Calu3 (cell line): ENCODE measurements around the gene EXOC6B. TPM values are rescaled to one million over a fixed set of nuclear protein-coding genes. Genes with fewer than 3 reads are reported as not detected.

Experiments used
- BruUV-seq: library from RNA; stranded (reverse); fragments of 400-500 nt; replicated peaks from 2 replicates; lab custom pipeline; 2021; lab: Mats Ljungman, UMichigan
- CTCF ChIA-PET: fragments of 300-600 bp; sonication (Branson Sonifier 250); formaldehyde crosslinking; loops from one replicate; lab custom pipeline; 2022; ENCODE audit warnings: antibody characterized with exemption; lab: Charles Lee
- DNase-seq: peaks from one replicate; pipeline ENCODE4 v3.0.0; 2022
- H3K27ac Mint-ChIP-seq: one replicate; pipeline ENCODE4 v1.8.0; 2022; ENCODE audit warnings: mixed read lengths; ENCODE audit not compliant: unreplicated experiment
- H3K27me3 Mint-ChIP-seq: one replicate; pipeline ENCODE4 v1.8.0; 2022; ENCODE audit warnings: mixed read lengths; ENCODE audit not compliant: unreplicated experiment
- H3K36me3 Mint-ChIP-seq: one replicate; pipeline ENCODE4 v1.8.0; 2022; ENCODE audit warnings: mild to moderate bottlenecking, moderate library complexity, mixed read lengths; ENCODE audit not compliant: insufficient read depth, unreplicated experiment
- H3K4me1 Mint-ChIP-seq: one replicate; pipeline ENCODE4 v1.8.0; 2022; ENCODE audit warnings: mild to moderate bottlenecking, low read depth, mixed read lengths; ENCODE audit not compliant: unreplicated experiment
- H3K4me3 Mint-ChIP-seq: one replicate; pipeline ENCODE4 v1.8.0; 2022; ENCODE audit warnings: mild to moderate bottlenecking, low read depth, moderate library complexity, mixed read lengths; ENCODE audit not compliant: unreplicated experiment
- H3K9me3 Mint-ChIP-seq: one replicate; pipeline ENCODE4 v1.8.0; 2022; ENCODE audit warnings: low read depth, mixed read lengths; ENCODE audit not compliant: unreplicated experiment
- intact Hi-C: fragments of 100-400 bp; cut with micrococcal nuclease; formaldehyde crosslinking; loops from one replicate; pipeline ENCODE4 v1.10.0; 2022; ENCODE audit not compliant: unreplicated experiment
- total RNA-seq: library from RNA; stranded (reverse); gene quantifications from 2 replicates; pipeline ENCODE4 v1.2.3, GENCODE V29; 2022
- TF ChIP-seq, protein P1 (sequence below): fragments of 200-600 bp; IDR thresholded peaks from one replicate; pipeline ENCODE4 v1.8.0; 2022; ENCODE audit warnings: antibody characterized with exemption; ENCODE audit not compliant: unreplicated experiment

EXOC6B gene
- total RNA-seq, 1 experiment from 2014 or later, result 26.6 TPM

- intact Hi-C loops, result no loop called here
- no peaks in the 10 kb centered on the region for H3K4me1 Mint-ChIP-seq
- no peaks in the 10 kb centered on the region for H3K9me3 Mint-ChIP-seq
- H3K27me3 Mint-ChIP-seq, result peaks cover 42% of the 10 kb centered on the region
- no TSS peak for BruUV-seq
- H3K4me3 Mint-ChIP-seq, result no peak overlapping the region
- TF ChIP-seq, protein P1, sequence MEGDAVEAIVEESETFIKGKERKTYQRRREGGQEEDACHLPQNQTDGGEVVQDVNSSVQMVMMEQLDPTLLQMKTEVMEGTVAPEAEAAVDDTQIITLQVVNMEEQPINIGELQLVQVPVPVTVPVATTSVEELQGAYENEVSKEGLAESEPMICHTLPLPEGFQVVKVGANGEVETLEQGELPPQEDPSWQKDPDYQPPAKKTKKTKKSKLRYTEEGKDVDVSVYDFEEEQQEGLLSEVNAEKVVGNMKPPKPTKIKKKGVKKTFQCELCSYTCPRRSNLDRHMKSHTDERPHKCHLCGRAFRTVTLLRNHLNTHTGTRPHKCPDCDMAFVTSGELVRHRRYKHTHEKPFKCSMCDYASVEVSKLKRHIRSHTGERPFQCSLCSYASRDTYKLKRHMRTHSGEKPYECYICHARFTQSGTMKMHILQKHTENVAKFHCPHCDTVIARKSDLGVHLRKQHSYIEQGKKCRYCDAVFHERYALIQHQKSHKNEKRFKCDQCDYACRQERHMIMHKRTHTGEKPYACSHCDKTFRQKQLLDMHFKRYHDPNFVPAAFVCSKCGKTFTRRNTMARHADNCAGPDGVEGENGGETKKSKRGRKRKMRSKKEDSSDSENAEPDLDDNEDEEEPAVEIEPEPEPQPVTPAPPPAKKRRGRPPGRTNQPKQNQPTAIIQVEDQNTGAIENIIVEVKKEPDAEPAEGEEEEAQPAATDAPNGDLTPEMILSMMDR, result no peak
- CTCF ChIA-PET, result interaction anchor here (0.5 kb wide), 1 partner anchor 617 kb away, joined by 3 read pairs; no protein-coding TSS in a partner anchor
- no peak overlapping the region for H3K27ac Mint-ChIP-seq
- DNase-seq, result no peak
- no peaks in the 10 kb centered on the region for H3K36me3 Mint-ChIP-seq
Measured at GRCh38 chr2:72127401-72128058, 698.3 kb downstream of the EXOC6B start.

- H3K9me3 Mint-ChIP-seq, result no peaks in the 10 kb centered on the region
- DNase-seq, result no peak
- H3K4me3 Mint-ChIP-seq, result no peak overlapping the region
- no peak overlapping the region for H3K27ac Mint-ChIP-seq
- no peaks in the 10 kb centered on the region for H3K36me3 Mint-ChIP-seq
- CTCF ChIA-PET, result interaction anchor here (0.7 kb wide), 1 partner anchor 429 kb away, joined by 4 read pairs; no protein-coding TSS in a partner anchor
- no peaks in the 10 kb centered on the region for H3K4me1 Mint-ChIP-seq
- TF ChIP-seq, protein P1, result no peak
- BruUV-seq, result no TSS peak
- intact Hi-C loops, result no loop called here
- peaks cover 53% of the 10 kb centered on the region for H3K27me3 Mint-ChIP-seq
Measured at GRCh38 chr2:72126186-72127100, 699.4 kb downstream of the EXOC6B start.

Other genes with a start within 250 kb of the EXOC6B start
- 71.1 and 84.4 TPM in 2 replicates for gene SPR, start 61.4 kb upstream of the EXOC6B start, total RNA-seq
- not detected in 2 replicates for gene EMX1, start 91.5 kb upstream of the EXOC6B start, total RNA-seq
- gene SFXN5, start 245.7 kb upstream of the EXOC6B start, total RNA-seq, result 11.3 and 16.4 TPM in 2 replicates